ENCODE data around the gene HTR4. TPM values are rescaled to one million over a fixed set of nuclear protein-coding genes. Genes with fewer than 3 reads are reported as not detected.

The HTR4 gene
- total and polyA plus RNA-seq, 4 experiments from 2014 or later = not detected

GRCh38 chr5:148690945-148691344 is 36.6 kb upstream of the HTR4 start:
- no peak overlapping the region for H3K4me3 Mint-ChIP-seq
- H3K36me3 Mint-ChIP-seq = no peaks in the 10 kb centered on the region
- H3K27me3 ChIP-seq (ENCODE audit: insufficient read depth, low read length) = no peaks in the 10 kb centered on the region
- no peak overlapping the region for H3K27ac ChIP-seq (ENCODE audit: low read depth, low read length)
- no peak overlapping the region for H3K27ac Mint-ChIP-seq
- H3K36me3 ChIP-seq (ENCODE audit: insufficient read depth, low read length) = no peaks in the 10 kb centered on the region
- ChIA-PET POLR2A (ENCODE audit: partially characterized antibody) (no interaction called here), CTCF (ENCODE audit: partially characterized antibody) (no interaction called here)
- H3K4me1 Mint-ChIP-seq = no peaks in the 10 kb centered on the region
- H3K4me1 ChIP-seq (ENCODE audit: insufficient read depth, low read length) = no peaks in the 10 kb centered on the region
- H3K4me3 ChIP-seq (ENCODE audit: low read length in 2 of 2) = no peak overlapping the region
- peaks cover 0 to 39% (median 12%) of the 10 kb centered on the region in 8 donors for H3K9me3 Mint-ChIP-seq
- intact Hi-C loops (cut with micrococcal nuclease) = no loop called here
- no peaks in the 10 kb centered on the region for H3K9me3 ChIP-seq (ENCODE audit: control insufficient read depth in 1 of 2, low read length in 2 of 2)
- DNase-seq = no peak
- H3K27me3 Mint-ChIP-seq = peaks cover 4 to 10% of the 10 kb centered on the region in 2 donors

- no peaks in the 10 kb centered on the region for H3K27me3 ChIP-seq (ENCODE audit: insufficient read depth, low read length)
- H3K27ac ChIP-seq (ENCODE audit: low read depth, low read length) = no peak overlapping the region
- no peak for DNase-seq
- no peaks in the 10 kb centered on the region for H3K36me3 ChIP-seq (ENCODE audit: insufficient read depth, low read length)
- no peaks in the 10 kb centered on the region for H3K4me1 Mint-ChIP-seq
- no peaks in the 10 kb centered on the region for H3K36me3 Mint-ChIP-seq
- H3K4me3 ChIP-seq (ENCODE audit: low read length in 2 of 2) = no peak overlapping the region
- POLR2A ChIA-PET (ENCODE audit: partially characterized antibody) = no interaction called here
- CTCF ChIA-PET (ENCODE audit: partially characterized antibody) = no interaction called here
- H3K27me3 Mint-ChIP-seq = peaks cover 6 to 8% of the 10 kb centered on the region in 2 donors
- H3K4me1 ChIP-seq (ENCODE audit: insufficient read depth, low read length) = no peaks in the 10 kb centered on the region
- intact Hi-C loops (cut with micrococcal nuclease) = no loop called here
- peaks cover 0 to 39% (median 12%) of the 10 kb centered on the region in 8 donors for H3K9me3 Mint-ChIP-seq
- no peak overlapping the region for H3K27ac Mint-ChIP-seq
- no peaks in the 10 kb centered on the region for H3K9me3 ChIP-seq (ENCODE audit: control insufficient read depth in 1 of 2, low read length in 2 of 2)
- no peak overlapping the region for H3K4me3 Mint-ChIP-seq
Measured at GRCh38 chr5:148688787-148689186, 34.5 kb upstream of the HTR4 start.

GRCh38 chr5:148687871-148688270 is 33.5 kb upstream of the HTR4 start:
- H3K4me3 ChIP-seq (ENCODE audit: low read length in 2 of 2) = no peak overlapping the region
- Mint-ChIP-seq H3K9me3 (peaks cover 0 to 39% (median 12%) of the 10 kb centered on the region in 8 donors), H3K27me3 (peaks cover 6 to 7% of the 10 kb centered on the region in 2 donors), H3K27ac (no peak overlapping the region), H3K4me1 (no peaks in the 10 kb centered on the region), H3K4me3 (no peak overlapping the region), H3K36me3 (no peaks in the 10 kb centered on the region)
- H3K4me1 ChIP-seq (ENCODE audit: insufficient read depth, low read length) = no peaks in the 10 kb centered on the region
- ChIA-PET CTCF (ENCODE audit: partially characterized antibody) (no interaction called here), POLR2A (ENCODE audit: partially characterized antibody) (no interaction called here)
- no peaks in the 10 kb centered on the region for H3K9me3 ChIP-seq (ENCODE audit: control insufficient read depth in 1 of 2, low read length in 2 of 2)
- intact Hi-C loops (cut with micrococcal nuclease) = no loop called here
- no peaks in the 10 kb centered on the region for H3K36me3 ChIP-seq (ENCODE audit: insufficient read depth, low read length)
- H3K27me3 ChIP-seq (ENCODE audit: insufficient read depth, low read length) = no peaks in the 10 kb centered on the region
- DNase-seq = no peak
- H3K27ac ChIP-seq (ENCODE audit: low read depth, low read length) = no peak overlapping the region

- no peaks in the 10 kb centered on the region for H3K27me3 ChIP-seq (ENCODE audit: insufficient read depth, low read length)
- no peak overlapping the region for H3K4me3 ChIP-seq (ENCODE audit: low read length in 2 of 2)
- H3K4me1 ChIP-seq (ENCODE audit: insufficient read depth, low read length) = no peaks in the 10 kb centered on the region
- CTCF ChIA-PET (ENCODE audit: partially characterized antibody) = no interaction called here
- H3K9me3 ChIP-seq (ENCODE audit: control insufficient read depth in 1 of 2, low read length in 2 of 2) = no peaks in the 10 kb centered on the region
- DNase-seq = no peak
- no peak overlapping the region for H3K27ac ChIP-seq (ENCODE audit: low read depth, low read length)
- Mint-ChIP-seq H3K9me3 (peaks cover 0 to 39% (median 12%) of the 10 kb centered on the region in 8 donors), H3K27me3 (peaks cover 6 to 7% of the 10 kb centered on the region in 2 donors), H3K27ac (no peak overlapping the region), H3K4me3 (no peak overlapping the region), H3K4me1 (no peaks in the 10 kb centered on the region), H3K36me3 (no peaks in the 10 kb centered on the region)
- POLR2A ChIA-PET (ENCODE audit: partially characterized antibody) = no interaction called here
- intact Hi-C loops (cut with micrococcal nuclease) = no loop called here
- no peaks in the 10 kb centered on the region for H3K36me3 ChIP-seq (ENCODE audit: insufficient read depth, low read length)
Measured at GRCh38 chr5:148687427-148687826, 33.1 kb upstream of the HTR4 start.

DNA sequence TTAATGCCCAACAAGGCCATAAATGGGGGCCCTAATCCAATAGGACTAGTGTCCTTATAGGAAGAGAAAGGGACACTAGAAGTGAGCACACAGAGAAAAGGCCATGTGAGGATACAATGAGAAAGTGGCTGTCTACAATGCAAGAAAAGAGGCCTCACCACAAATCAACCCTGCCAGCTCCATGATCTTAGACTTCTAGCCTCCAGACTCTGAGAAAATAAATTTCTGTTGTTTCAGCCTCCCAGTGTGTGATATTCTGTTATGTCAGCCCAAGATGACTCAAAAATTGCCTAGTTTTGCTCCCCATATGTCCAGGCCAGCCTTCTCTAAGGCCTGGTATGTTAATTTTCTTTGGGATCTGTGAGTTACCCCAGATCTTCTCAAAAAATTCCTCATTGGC is 32.3 kb upstream of the HTR4 start:
- H3K27me3 Mint-ChIP-seq = peaks cover 6 to 7% of the 10 kb centered on the region in 2 donors
- no peaks in the 10 kb centered on the region for H3K27me3 ChIP-seq (ENCODE audit: insufficient read depth, low read length)
- intact Hi-C loops (cut with micrococcal nuclease) = no loop called here
- ChIA-PET POLR2A (ENCODE audit: partially characterized antibody) (no interaction called here), CTCF (ENCODE audit: partially characterized antibody) (no interaction called here)
- H3K9me3 Mint-ChIP-seq = peaks cover 0 to 39% (median 12%) of the 10 kb centered on the region in 8 donors
- no peaks in the 10 kb centered on the region for H3K4me1 ChIP-seq (ENCODE audit: insufficient read depth, low read length)
- no peaks in the 10 kb centered on the region for H3K9me3 ChIP-seq (ENCODE audit: control insufficient read depth in 1 of 2, low read length in 2 of 2)
- H3K36me3 Mint-ChIP-seq = no peaks in the 10 kb centered on the region
- H3K36me3 ChIP-seq (ENCODE audit: insufficient read depth, low read length) = no peaks in the 10 kb centered on the region
- DNase-seq = no peak
- no peak overlapping the region for H3K4me3 ChIP-seq (ENCODE audit: low read length in 2 of 2)
- H3K27ac ChIP-seq (ENCODE audit: low read depth, low read length) = no peak overlapping the region
- H3K4me1 Mint-ChIP-seq = no peaks in the 10 kb centered on the region
- no peak overlapping the region for H3K27ac Mint-ChIP-seq
- H3K4me3 Mint-ChIP-seq = no peak overlapping the region

GRCh38 chr5:148685520-148686134 is 31.3 kb upstream of the HTR4 start:
- Histone ChIP-seq H3K9me3 (ENCODE audit: control insufficient read depth in 1 of 2, low read length in 2 of 2) (no peaks in the 10 kb centered on the region), H3K27ac (ENCODE audit: low read depth, low read length) (no peak overlapping the region), H3K27me3 (ENCODE audit: insufficient read depth, low read length) (no peaks in the 10 kb centered on the region), H3K36me3 (ENCODE audit: insufficient read depth, low read length) (no peaks in the 10 kb centered on the region), H3K4me3 (ENCODE audit: low read length in 2 of 2) (no peak overlapping the region), H3K4me1 (ENCODE audit: insufficient read depth, low read length) (no peaks in the 10 kb centered on the region)
- Mint-ChIP-seq H3K9me3 (peaks cover 0 to 33% (median 12%) of the 10 kb centered on the region in 8 donors), H3K4me3 (no peak overlapping the region), H3K27ac (no peak overlapping the region), H3K27me3 (peaks cover 4 to 6% of the 10 kb centered on the region in 2 donors), H3K36me3 (no peaks in the 10 kb centered on the region), H3K4me1 (no peaks in the 10 kb centered on the region)
- intact Hi-C loops (cut with micrococcal nuclease) = no loop called here
- POLR2A ChIA-PET (ENCODE audit: partially characterized antibody) = no interaction called here
- CTCF ChIA-PET (ENCODE audit: partially characterized antibody) = no interaction called here
- DNase-seq = no peak

- CTCF ChIA-PET (ENCODE audit: partially characterized antibody) = no interaction called here
- Mint-ChIP-seq H3K4me1 (no peaks in the 10 kb centered on the region), H3K9me3 (peaks cover 0 to 27% (median 11%) of the 10 kb centered on the region in 8 donors), H3K27me3 (peaks cover 2 to 7% of the 10 kb centered on the region in 2 donors), H3K4me3 (no peak overlapping the region), H3K27ac (no peak overlapping the region), H3K36me3 (no peaks in the 10 kb centered on the region)
- Histone ChIP-seq H3K27me3 (ENCODE audit: insufficient read depth, low read length) (no peaks in the 10 kb centered on the region), H3K27ac (ENCODE audit: low read depth, low read length) (no peak overlapping the region), H3K9me3 (ENCODE audit: control insufficient read depth in 1 of 2, low read length in 2 of 2) (no peaks in the 10 kb centered on the region), H3K4me1 (ENCODE audit: insufficient read depth, low read length) (no peaks in the 10 kb centered on the region), H3K36me3 (ENCODE audit: insufficient read depth, low read length) (no peaks in the 10 kb centered on the region), H3K4me3 (ENCODE audit: low read length in 2 of 2) (no peak overlapping the region)
- intact Hi-C loops (cut with micrococcal nuclease) = no loop called here
- no peak for DNase-seq
- POLR2A ChIA-PET (ENCODE audit: partially characterized antibody) = no interaction called here
Measured at GRCh38 chr5:148684528-148684927, 30.2 kb upstream of the HTR4 start.

DNA sequence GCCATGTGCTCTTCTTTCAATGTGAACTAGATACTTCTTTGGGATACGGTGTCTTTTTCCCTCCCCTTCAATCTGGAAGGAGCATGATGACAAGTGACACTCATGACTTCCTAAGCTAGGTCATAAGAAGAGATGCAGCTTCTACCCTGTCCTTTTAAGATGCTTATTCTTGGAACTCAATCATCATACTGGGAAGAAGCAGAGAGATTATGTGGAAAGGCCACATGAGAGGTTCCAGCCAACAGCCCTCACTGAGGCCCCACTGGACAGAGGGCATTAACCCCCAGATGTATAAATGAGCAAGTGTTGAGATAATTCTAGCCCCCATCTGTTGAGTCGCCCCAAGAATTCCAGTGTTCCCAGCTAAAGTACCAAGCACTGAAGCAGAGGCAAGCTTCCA is 29.3 kb upstream of the HTR4 start:
- Histone ChIP-seq H3K36me3 (ENCODE audit: insufficient read depth, low read length) (no peaks in the 10 kb centered on the region), H3K4me1 (ENCODE audit: insufficient read depth, low read length) (no peaks in the 10 kb centered on the region), H3K27me3 (ENCODE audit: insufficient read depth, low read length) (no peaks in the 10 kb centered on the region), H3K9me3 (ENCODE audit: control insufficient read depth in 1 of 2, low read length in 2 of 2) (no peaks in the 10 kb centered on the region), H3K27ac (ENCODE audit: low read depth, low read length) (no peak overlapping the region), H3K4me3 (ENCODE audit: low read length in 2 of 2) (no peak overlapping the region)
- peaks cover 0 to 19% (median 8%) of the 10 kb centered on the region in 8 donors for H3K9me3 Mint-ChIP-seq
- ChIA-PET CTCF (ENCODE audit: partially characterized antibody) (no interaction called here), POLR2A (ENCODE audit: partially characterized antibody) (no interaction called here)
- H3K36me3 Mint-ChIP-seq = no peaks in the 10 kb centered on the region
- H3K27me3 Mint-ChIP-seq = peaks cover 2 to 5% of the 10 kb centered on the region in 2 donors
- DNase-seq = no peak
- intact Hi-C loops (cut with micrococcal nuclease) = no loop called here
- no peak overlapping the region for H3K4me3 Mint-ChIP-seq
- H3K27ac Mint-ChIP-seq = no peak overlapping the region
- H3K4me1 Mint-ChIP-seq = no peaks in the 10 kb centered on the region

Data from CD4-positive, alpha-beta memory T cell (primary cell).